ENCODE results near the gene AFAP1L1. TPM values are rescaled to one million over a fixed set of nuclear protein-coding genes. Genes with fewer than 3 reads are reported as not detected.

AFAP1L1 gene
- total RNA-seq, 1 donor from 2014 or later = 32.7 TPM

DNA sequence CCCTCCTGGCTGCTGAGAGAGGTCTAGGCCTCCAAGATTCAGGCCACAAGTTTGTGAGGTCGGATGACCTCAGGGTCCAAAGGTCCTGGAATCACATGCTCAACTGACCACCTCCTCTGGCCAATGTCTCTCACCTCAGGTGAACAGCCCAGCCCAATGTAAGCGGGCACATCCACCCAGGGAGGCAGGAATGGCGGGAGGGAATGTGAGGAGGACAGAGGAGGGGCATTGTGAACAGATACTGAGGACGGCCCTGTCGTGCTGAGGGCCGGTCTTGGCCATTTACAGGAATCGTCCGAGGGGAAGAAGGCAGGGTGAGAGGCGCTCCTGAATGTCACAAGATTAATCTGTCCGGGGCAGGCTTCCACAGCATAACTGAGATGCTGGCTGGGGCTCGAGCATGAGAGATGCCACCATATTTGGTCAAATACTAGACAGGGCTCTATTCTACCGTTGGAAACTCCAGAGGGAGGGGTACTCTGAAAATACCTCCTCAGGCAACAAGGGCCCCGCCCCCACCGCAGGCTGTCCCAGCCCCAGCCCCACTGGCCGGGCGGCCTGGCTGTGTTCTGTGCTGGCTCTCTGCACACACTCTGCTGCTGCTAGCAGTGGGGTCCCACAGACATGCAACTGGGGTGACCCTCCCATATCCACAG is 108.9 kb downstream of the AFAP1L1 start:
- no peaks in the 10 kb centered on the region for H3K27me3 ChIP-seq
- ATAC-seq = no peak
- no peak for DNase-seq
- H3K9me3 ChIP-seq = no peaks in the 10 kb centered on the region
- no peaks in the 10 kb centered on the region for H3K36me3 ChIP-seq
- H3K4me1 ChIP-seq = peaks cover 31% of the 10 kb centered on the region
- TF ChIP-seq, protein P1, sequence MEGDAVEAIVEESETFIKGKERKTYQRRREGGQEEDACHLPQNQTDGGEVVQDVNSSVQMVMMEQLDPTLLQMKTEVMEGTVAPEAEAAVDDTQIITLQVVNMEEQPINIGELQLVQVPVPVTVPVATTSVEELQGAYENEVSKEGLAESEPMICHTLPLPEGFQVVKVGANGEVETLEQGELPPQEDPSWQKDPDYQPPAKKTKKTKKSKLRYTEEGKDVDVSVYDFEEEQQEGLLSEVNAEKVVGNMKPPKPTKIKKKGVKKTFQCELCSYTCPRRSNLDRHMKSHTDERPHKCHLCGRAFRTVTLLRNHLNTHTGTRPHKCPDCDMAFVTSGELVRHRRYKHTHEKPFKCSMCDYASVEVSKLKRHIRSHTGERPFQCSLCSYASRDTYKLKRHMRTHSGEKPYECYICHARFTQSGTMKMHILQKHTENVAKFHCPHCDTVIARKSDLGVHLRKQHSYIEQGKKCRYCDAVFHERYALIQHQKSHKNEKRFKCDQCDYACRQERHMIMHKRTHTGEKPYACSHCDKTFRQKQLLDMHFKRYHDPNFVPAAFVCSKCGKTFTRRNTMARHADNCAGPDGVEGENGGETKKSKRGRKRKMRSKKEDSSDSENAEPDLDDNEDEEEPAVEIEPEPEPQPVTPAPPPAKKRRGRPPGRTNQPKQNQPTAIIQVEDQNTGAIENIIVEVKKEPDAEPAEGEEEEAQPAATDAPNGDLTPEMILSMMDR (IDR thresholded peaks at IDR 0.05) = no peak
- intact Hi-C loops (cut with DNase I) = loop anchor here (5.0 kb wide), 1 partner anchor 52 kb away; no protein-coding TSS in a partner anchor
- H3K27ac ChIP-seq = no peak overlapping the region
- no peak overlapping the region for H3K4me3 ChIP-seq

GRCh38 chr5:149381261-149381985 is 109.8 kb downstream of the AFAP1L1 start:
- Histone ChIP-seq H3K27ac (peak overlapping the region; percentile 25), H3K27me3 (no peaks in the 10 kb centered on the region), H3K4me3 (no peak overlapping the region), H3K4me1 (peaks cover 31% of the 10 kb centered on the region), H3K36me3 (no peaks in the 10 kb centered on the region), H3K9me3 (no peaks in the 10 kb centered on the region)
- ATAC-seq = no peak
- TF ChIP-seq, protein P1 (IDR thresholded peaks at IDR 0.05) = no peak
- peak; percentile 34 for DNase-seq
- intact Hi-C loops (cut with DNase I) = loop anchor here (5.0 kb wide), 1 partner anchor 51 kb away; no protein-coding TSS in a partner anchor

DNA sequence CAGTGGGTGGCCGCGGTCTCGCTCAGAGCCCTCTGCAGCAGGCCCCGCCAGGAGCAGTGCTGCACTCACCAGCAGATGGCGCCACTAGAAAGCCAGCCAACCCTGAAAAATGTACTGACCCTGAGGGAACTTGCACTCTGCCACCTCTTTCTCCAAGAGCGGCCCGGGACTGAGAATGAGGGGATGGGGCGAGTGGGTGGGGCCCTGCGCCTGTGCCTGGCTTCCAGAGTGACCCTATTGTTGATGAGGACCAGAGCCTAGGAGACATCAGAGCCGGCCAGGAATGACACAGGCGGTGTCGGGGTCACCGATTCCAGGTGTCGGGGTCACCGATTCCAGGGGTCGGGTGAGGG is 110.3 kb downstream of the AFAP1L1 start:
- intact Hi-C loops (cut with DNase I) = loop anchor here (5.0 kb wide), 1 partner anchor 50 kb away; no protein-coding TSS in a partner anchor
- no peak overlapping the region for H3K4me3 ChIP-seq
- ATAC-seq (peak; percentile 87), DNase-seq (peak; percentile 82)
- H3K27me3 ChIP-seq = no peaks in the 10 kb centered on the region
- H3K4me1 ChIP-seq = peaks cover 35% of the 10 kb centered on the region
- no peaks in the 10 kb centered on the region for H3K36me3 ChIP-seq
- TF ChIP-seq, protein P1 (IDR thresholded peaks at IDR 0.05) = peak; percentile 96
- no peaks in the 10 kb centered on the region for H3K9me3 ChIP-seq
- H3K27ac ChIP-seq = peak overlapping the region; percentile 58

DNA sequence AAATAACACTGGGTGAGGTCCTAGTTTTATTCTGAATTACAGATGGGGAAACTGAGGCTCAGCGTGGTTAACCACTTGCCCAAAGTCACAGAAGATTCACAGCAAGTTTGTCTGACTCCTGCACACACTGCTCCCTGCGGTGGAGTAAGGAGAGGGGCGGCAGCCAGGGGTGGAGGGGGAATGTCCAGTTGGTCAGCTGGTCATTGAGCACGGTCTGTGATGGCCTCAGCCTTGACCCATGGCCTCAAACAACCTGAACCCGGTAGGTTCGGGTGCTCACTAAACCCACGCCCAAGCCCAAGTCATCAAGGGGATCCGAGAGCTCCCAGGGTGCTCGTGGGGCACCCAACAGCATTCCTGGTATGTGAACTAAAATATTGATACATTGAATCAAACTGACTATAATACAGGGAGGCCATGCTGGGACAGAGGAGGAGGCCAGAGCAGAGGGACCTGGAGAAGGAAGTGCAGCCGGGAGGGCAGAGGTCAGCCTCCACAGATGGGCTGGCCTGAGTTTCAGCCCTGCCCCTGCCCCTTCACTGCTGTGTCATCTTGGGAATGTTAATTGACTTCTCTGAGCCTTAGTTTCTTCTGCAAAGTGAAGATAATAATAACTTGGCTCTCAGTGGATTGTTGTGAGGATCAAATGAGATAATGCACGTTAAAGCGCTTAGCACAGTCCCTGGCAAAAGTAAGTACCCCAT is 111.0 kb downstream of the AFAP1L1 start:
- Histone ChIP-seq H3K9me3 (no peaks in the 10 kb centered on the region), H3K4me1 (peaks cover 42% of the 10 kb centered on the region), H3K36me3 (no peaks in the 10 kb centered on the region), H3K4me3 (no peak overlapping the region), H3K27me3 (no peaks in the 10 kb centered on the region), H3K27ac (peak overlapping the region; percentile 58)
- TF ChIP-seq, protein P1 (IDR thresholded peaks at IDR 0.05) = no peak
- DNase-seq (peak; percentile 34), ATAC-seq (no peak)
- intact Hi-C loops (cut with DNase I) = loop anchor here (5.0 kb wide), 1 partner anchor 50 kb away; no protein-coding TSS in a partner anchor

DNA sequence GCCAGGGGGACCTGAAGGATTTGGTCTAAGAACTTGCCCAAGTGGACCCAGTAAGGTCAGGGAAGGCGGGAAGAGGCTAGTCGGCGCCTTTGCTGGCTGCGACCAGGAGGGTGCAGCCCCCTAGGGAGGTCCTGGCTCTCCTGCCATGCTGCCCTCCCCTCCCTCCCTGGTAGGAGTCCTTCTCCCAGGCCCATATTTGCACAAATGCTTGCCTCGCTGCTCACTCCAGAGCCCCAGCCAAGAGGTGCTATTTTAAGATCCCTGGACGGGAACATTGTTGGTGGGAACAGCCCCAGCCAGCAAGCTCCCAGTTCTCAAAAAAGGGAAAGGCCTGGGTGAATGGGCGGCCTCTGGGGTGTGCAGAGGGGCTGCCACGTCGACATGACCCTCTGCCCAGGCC is 111.7 kb downstream of the AFAP1L1 start:
- no peaks in the 10 kb centered on the region for H3K36me3 ChIP-seq
- DNase-seq = peak; percentile 63
- peak; percentile 22 for ATAC-seq
- intact Hi-C loops (cut with DNase I) = loop anchor here (5.0 kb wide), 1 partner anchor 49 kb away; no protein-coding TSS in a partner anchor
- H3K4me1 ChIP-seq = peaks cover 45% of the 10 kb centered on the region
- H3K9me3 ChIP-seq = no peaks in the 10 kb centered on the region
- peak overlapping the region; percentile 58 for H3K27ac ChIP-seq
- no peaks in the 10 kb centered on the region for H3K27me3 ChIP-seq
- no peak overlapping the region for H3K4me3 ChIP-seq
- TF ChIP-seq, protein P1 (IDR thresholded peaks at IDR 0.05) = no peak

All from upper lobe of right lung (tissue), 1 donor.